ENCODE results near the gene HELZ. TPM values are rescaled to one million over a fixed set of nuclear protein-coding genes. Genes with fewer than 3 reads are reported as not detected.
A peak's percentile ranks its signal among the peaks of the same experiment; 100 is the strongest.

HELZ gene
- total RNA-seq, 1 donor: 46.5 TPM

- no peak for DNase-seq (ENCODE audit: low read depth)
- TF ChIP-seq CTCF (IDR thresholded peaks at IDR 0.05; ENCODE audit: insufficient read depth, low read length): no peak
- no peak overlapping the region for H3K4me3 ChIP-seq (ENCODE audit: low read depth, low read length)
These were observed 27.6 kb downstream of the HELZ start for GRCh38 chr17:67217446-67217845.

- DNase-seq (ENCODE audit: low read depth): no peak
- TF ChIP-seq CTCF (IDR thresholded peaks at IDR 0.05; ENCODE audit: insufficient read depth, low read length): no peak
- H3K4me3 ChIP-seq (ENCODE audit: low read depth, low read length): no peak overlapping the region
These were observed 28.2 kb downstream of the HELZ start for GRCh38 chr17:67216578-67217320.

GRCh38 chr17:67215991-67216421 is 29.0 kb downstream of the HELZ start:
- TF ChIP-seq CTCF (IDR thresholded peaks at IDR 0.05; ENCODE audit: insufficient read depth, low read length): no peak

GRCh38 chr17:67212714-67213417 is 32.1 kb downstream of the HELZ start:
- peak; percentile 87 for DNase-seq (ENCODE audit: low read depth)
- TF ChIP-seq CTCF (IDR thresholded peaks at IDR 0.05; ENCODE audit: insufficient read depth, low read length): no peak
- no peak overlapping the region for H3K4me3 ChIP-seq (ENCODE audit: low read depth, low read length)

More at GRCh38 chr17:67215991-67216421, 29.0 kb downstream of the HELZ start:
- H3K4me3 ChIP-seq (ENCODE audit: low read depth, low read length): no peak overlapping the region
- DNase-seq (ENCODE audit: low read depth): no peak

GRCh38 chr17:67212231-67212630 is 32.8 kb downstream of the HELZ start:
- TF ChIP-seq CTCF (IDR thresholded peaks at IDR 0.05; ENCODE audit: insufficient read depth, low read length): no peak
- no peak for DNase-seq (ENCODE audit: low read depth)
- H3K4me3 ChIP-seq (ENCODE audit: low read depth, low read length): no peak overlapping the region

- DNase-seq (ENCODE audit: low read depth): peak; percentile 50
- H3K4me3 ChIP-seq (ENCODE audit: low read depth, low read length): no peak overlapping the region
- TF ChIP-seq CTCF (IDR thresholded peaks at IDR 0.05; ENCODE audit: insufficient read depth, low read length): no peak
These were observed 33.3 kb downstream of the HELZ start for GRCh38 chr17:67211742-67212141.
